GM21447 (cell line): ENCODE measurements around the gene PLN.

ENCODE experiments used
- ATAC-seq: cut with Tn5 transposase; IDR thresholded peaks from one replicate; pipeline ENCODE4 v1.9.1; 2021; ENCODE audit not compliant: unreplicated experiment

PLN gene

DNA sequence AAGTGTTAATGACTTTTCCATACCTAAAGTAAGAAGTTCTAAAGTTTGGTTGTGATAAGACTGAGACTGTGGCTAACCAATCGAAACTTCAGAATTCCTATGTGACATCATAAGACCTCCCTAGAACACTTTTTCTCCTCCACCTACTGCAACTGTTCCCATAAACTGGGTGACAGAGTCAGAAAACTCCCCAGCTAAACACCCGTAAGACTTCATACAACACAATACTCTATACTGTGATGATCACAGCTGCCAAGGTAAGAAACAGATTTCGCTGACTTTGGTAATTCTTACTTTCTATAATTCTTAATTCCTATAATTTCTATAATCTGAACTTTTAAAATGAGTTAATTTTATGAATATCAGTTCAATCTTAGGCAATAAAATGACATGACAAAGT, at the start of gene PLN:
Gene PLN, plus strand, starts transcription at position 161 of the 400 bp plus-strand sequence. CDS start 10,626 bp downstream, outside the sequence.
- no peak for ATAC-seq

DNA sequence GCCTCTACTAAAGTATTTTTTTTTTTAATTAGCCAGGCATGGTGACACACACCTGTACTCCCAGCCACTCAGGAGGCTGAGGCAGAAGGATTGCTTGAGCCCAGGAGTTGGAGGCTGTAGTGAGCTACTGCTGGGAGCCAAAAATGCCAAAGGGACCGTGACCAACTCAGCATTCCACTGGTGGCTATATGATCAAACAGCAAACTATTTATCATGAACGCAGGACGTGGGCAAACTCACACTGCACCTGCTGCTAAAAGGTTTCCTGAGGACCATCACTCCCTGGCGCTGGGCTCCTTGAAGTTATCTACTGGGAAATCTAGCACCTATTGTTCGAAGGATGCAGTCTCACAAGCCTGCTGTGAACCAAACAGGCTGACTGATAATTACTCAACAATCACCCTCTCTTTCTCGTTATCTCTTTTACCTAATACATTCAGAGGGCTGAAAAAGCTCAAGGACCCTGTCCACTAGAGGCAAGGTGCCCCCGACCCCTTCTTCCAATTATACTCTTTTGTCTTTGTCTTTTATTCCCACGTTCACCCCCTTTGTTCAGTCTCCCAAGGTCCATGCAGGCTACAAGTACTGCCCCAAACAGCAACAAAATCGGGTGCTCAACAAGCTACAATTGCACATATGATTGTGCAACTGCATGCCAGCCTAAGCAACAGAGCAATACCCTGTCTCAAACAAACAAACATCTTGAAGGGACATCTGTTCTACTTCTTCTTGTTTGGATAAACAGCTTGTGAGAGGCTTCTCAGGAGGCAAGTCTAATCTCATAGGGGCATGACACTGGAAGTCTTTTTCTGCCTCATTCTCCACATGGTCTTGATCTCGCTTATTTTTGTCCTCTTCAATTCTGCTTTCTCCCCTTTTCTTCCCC, 47.7 kb upstream of the PLN start:
- ATAC-seq: no peak

DNA sequence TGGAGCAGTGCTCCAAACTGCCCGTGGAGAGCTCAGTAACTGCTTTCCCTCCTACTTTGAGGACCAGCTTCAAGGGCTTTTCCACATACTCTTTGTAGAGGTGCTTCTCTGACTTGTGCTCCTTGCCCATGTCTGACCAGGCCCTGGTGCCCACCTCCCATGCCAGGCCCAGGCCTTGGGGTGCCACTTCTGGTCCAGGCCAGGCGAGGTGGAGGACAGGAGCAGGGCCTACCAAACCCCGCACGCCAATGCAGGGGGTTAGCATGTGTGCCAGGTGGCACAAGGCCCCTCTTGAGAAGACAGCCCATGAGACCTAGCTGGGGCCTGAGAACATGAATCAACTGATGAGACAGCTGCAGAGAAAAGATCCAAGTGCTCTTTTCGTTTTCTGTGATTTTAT, 47.0 kb upstream of the PLN start:
- no peak for ATAC-seq

DNA sequence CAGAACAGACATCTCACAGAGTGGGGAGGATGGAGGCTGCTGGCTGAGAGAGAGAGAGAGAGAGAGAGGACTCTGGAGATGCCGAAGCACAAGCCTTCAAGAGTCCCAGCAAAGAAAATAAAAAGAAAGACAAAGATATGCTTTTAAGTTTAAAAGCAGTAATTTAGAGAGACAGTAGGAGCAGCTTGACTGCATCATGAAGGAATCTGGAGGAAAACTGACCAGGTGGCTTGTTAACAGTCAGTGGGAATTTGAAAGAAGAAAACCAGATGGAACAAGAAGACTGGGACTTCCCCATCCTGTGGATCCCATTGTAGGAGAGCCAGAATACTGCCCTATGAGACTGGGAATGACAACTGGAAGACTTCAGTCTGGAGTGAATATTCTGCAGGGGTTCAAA, 46.3 kb upstream of the PLN start:
- no peak for ATAC-seq

DNA sequence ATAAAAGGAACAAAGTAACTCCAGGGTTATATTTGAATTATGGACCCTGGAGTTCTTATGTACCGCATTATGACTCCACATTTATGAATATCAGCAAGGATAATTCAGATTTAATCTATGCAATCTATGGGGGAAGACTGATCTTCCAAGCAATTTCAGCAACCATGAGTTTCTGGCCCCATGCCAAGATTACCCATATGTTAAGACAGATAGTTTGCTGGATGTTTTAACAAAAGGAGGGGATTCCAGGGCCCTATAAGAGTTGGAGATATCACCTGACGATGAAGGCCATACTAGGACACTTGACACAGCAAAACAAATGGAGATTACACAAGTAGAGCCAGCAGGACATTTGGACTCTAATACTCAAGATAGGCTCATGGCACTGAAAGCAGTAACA, 45.9 kb upstream of the PLN start:
- ATAC-seq: no peak

DNA sequence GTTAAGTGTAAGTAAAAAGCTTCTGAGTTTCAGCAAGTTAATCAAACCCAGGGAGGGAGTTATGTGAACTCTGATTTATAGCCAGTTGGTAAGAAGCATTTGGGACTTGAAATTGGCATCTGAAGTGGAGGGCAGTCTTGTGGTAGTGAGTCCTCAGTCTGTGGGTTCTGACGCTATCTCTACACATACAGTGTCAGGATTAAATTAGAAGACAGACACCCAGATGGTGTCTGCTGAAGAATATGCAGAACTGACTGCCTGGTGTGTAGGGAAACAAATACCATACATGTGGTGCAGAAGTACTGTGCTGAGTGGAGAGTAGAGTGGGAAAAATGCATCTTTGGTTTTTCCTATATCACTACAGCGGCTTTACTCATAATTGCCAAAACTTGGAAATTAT, 43.5 kb upstream of the PLN start:
- no peak for ATAC-seq

DNA sequence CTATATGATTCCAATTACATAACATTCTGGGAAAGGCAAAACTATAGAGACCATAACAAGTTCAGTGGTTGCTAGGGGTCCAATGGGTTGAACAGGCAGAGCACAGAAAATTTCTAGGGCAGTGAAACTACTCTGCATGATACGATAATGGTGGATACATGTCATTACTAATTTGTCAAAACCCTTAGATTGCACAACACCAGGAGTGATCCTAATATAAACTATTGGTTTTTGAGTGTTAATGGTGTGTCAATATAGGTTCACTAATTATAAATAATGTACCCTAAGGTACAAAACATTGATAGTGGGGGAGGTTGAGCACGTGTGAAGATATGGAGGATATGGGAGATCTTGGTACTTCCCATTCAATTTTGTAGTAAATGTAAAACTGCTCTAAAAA, 42.4 kb upstream of the PLN start:
- ATAC-seq: no peak

DNA sequence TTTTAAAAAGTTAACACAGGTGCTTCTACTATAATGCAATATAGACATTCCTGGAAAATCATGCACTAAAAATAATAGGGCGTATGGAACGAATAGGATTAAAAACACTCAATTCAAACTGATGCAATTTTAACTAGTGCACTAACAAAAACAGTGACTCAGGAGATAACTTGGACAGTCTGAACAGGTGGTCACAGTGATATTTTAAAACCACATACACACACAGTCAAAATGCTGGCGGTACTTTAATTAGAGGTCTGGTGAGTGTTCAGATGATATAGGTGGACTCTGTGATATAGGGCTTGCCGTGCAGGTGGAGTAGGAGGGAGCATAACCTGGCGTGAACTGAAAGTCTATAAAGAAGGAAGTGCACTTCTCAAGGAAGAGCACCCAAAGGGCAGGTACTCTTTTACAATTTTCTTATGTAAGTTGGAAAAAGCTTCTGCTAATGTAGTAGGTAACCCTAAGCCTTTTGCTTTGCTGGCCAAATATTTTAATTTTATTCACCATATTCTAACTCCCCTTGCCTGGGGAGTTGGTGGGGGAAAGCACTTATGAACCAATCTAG, 41.9 kb upstream of the PLN start:
- ATAC-seq: no peak

DNA sequence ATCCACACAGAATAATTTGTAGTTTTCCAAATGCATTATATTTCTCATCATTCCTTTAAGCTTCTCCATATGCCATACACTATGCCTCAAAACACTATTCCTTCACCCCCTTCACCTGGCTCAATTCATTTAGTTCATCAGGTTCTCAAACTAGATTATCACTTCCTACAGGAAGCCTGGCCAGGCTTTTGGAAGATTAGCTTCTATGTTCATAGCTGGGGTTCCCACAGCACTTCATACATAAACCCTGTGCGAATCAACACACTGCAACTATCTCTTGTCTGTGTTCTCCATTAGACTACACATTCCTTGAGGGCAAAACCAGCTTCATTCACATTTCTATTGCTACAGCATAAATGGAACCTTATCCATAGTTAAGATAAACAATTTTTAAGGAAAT, 40.5 kb upstream of the PLN start:
- ATAC-seq: no peak

DNA sequence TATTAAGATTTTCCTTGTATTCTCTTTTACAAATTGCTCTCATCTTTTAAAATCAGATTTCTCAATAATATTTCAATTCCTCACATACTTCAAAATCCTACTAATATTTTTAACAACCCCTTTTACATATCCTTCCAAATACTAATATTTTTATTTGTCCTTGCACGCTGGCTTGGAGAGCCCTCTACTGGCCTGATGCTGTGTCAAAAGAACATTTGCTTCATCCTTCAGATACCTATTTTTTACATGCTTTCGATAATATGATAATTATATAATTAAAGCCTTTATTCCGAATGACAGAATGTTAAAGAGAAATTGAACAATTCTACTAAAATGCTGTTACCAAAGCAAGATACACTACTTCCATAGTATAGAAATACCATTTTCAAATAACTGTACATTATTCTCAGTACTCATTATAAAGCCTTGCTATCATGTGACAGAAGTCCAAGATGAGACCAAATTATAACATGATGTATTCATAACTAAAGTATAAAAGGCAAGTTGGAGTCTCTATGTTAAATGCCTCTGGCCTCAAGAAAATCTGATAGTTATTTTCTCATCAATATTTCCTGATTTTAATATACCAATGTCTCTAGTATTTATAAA, 39.0 kb upstream of the PLN start:
- ATAC-seq: no peak

DNA sequence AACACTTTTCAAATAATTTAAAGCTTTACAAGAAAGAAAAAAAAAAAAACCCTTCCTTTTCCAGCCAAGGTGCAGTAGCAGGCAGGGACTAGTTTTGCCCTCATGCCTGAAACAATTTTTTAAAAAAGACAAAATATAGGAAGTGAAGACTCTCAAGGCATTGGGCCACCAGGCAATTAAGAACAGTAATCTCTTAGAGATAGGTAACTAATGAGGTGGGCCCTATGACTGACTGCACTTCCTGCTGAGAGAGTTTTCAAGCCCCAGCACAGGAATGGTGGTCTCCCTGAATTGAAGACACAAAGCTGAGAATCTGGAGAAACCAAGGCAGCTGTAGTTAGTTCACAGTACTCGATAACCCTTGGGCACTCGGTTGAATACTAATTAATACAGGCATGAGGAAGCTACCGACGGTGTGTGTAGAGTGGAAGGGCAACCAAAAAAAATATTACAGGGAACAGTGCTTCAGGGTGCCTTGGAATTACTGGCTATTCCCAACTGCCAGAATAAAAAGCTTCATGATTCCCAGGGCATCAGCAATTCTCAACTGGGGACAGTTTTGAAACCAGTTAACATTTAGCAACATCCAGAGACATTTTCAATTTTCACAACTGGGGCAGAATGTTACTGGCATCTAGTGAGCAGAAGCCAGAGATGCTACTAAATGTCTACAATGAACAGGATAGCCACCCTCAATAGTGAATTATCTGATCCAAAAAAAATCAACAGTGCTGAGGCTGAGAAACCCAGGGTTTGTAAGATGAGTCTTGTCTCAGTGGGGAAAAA, 36.0 kb upstream of the PLN start:
- no peak for ATAC-seq

DNA sequence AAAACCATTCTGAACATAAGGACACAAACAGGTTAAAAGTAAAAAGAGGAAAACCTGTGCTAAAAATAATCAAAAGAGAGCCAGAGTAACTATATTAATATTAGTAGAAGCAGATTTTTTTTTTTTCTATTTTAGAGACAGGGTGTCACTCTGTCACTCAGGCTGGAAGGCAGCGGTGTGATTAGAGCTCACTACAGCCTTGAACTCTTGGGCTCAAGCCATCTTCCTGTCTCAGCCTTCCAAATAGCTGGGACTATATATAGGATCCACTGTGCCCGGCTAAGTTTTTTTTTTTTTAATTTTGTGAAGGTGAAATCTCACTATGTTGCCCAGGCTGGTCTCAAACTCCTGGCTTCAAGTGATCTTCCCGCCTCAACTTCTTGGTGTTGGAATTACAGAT, 33.4 kb upstream of the PLN start:
- no peak for ATAC-seq

DNA sequence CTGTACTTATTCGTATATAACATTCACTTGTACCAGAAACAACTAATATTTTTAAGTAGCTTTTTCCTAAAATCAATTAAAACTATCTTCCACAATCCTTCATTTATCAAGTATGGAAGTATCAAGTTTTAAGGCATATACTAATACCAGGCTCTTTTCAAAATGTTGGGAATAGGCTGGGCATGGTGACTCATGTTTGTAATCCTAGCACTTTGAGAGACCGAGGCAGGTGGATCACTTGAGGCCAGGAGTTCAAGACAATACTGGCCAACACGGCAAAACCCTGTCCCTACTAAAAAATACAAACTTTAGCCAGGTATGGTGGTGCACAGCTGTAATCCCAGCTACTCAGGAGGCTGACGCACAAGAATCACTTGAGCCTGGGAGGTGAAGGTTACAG, 25.7 kb upstream of the PLN start:
- ATAC-seq: no peak

DNA sequence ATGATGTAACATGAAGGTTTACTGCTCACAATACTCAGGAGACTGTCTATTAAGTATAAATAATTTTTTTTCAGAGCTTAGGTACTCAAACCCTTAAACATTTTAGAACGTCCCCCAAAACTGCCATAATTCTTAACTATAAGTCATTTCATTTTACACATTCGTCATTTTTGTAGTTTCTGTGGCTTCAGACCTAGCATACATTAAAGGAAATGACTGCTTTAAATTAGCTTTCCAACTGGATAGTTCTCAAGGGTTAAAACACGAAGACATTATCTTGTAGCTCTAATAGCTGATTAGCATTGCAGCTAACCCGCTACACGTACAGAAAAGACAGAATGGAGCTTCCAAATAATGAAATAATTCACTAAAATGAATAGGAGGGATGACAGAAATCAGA, 24.9 kb upstream of the PLN start:
- no peak for ATAC-seq

DNA sequence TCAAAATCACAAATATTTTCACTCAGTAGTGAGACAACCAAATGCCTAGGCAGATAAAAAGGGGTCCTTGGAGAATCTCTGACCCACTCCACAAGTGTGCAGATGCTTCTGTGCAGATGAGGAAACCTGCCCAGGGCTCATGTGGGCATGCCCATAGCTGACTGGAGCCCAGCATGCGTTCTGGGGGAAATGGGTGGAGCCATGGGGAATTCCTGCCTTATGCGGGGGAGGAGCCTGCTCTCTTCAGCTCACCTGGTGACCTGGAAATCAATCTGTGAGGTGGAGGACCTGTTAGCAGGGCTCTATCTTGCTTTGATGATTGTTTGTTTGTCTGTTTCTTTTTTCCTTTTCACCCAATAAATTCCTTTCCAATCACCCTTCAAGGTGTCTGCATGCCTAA, 23.4 kb upstream of the PLN start:
- ATAC-seq: no peak

DNA sequence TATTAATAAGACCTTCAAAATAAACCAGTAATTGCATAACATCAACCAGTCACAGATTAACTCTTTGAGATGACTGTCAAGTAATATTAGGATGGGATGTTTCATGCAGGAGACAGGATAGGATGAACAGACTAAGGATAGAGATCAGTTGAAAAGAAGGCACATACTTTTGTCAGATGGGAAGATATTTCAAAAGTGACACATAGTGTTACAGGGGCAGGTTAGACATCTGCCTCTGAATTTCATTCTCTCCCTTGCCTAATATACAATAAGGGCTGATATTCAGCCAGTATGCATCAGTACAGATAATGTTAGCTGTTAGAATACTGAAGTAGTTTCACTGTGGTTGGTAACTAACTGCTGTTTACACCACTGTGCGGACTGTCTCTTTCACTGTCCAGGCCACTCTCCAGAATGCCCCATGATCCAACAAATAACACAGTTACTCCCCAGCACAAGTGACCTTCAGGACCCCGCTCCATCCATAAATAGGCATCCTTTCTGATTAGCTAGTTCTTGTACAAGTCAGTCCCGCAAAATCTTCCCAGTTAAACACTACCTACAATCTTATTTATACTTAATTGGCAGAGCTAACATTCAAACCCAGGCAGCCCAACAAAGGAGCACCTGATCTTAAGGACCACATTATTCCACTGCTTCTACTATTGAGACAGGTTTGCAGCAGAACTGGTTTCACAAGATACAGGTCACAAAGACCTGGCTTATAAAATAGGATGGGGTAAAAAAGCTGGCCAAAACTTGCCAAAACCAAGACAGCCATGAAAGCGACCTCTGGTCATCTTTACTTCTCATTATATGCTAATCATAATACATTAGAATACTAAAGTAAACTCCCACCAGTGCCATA, 21.9 kb upstream of the PLN start:
- no peak for ATAC-seq

DNA sequence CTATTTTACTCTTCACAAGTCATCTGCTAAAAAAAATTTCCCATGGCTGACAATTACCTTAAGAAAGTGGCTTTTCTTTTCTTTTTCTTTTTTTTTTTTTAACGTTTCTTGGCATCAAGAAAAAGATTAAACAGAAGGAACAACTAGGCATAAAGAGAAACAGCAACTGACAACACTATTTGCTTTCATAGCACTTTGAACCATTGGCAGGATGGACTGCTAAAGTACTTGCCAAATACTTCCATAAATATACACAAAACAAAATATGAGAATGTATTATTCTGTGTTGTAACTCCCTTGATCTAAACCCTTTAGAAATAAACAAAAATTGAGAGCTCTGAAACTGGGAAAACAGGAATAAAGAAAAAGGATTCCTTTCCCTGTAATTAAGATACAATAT, 20.0 kb upstream of the PLN start:
- ATAC-seq: no peak

DNA sequence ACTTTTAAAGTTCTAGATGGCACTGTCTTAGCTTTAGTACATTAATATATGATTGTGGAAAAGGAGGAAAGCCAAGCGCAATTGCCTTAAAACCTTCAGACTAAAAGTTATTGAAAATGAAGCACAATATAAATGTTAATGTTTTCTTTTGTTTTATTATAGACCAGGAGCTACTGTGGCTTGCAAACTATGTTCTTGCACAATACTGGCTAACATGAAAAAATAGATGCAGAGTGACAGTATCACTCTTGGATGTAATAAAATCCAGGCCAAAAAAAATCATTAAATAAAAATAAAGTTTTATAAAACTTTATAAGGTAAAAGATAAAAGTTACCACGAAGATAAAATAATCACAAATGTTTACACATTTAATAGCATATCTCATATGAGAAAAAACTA, 18.3 kb upstream of the PLN start:
- ATAC-seq: no peak

DNA sequence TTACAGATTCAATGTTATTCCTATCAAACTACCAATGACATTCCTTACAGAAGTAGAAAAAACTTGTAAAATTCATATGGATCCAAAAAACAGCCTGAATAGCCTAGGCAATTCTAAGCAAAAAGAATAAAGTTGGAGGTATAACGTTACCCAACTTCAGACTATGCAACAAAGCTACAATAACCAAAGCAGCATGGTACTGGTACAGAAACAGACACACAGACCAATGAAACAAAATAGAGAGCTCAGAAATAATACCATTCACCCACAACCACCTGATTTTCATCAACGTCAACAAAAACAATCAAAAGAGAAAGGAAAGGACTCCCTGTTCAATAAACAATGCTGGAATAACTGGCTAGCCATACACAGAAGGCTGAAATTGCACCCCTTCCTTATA, 17.2 kb upstream of the PLN start:
- ATAC-seq: no peak

DNA sequence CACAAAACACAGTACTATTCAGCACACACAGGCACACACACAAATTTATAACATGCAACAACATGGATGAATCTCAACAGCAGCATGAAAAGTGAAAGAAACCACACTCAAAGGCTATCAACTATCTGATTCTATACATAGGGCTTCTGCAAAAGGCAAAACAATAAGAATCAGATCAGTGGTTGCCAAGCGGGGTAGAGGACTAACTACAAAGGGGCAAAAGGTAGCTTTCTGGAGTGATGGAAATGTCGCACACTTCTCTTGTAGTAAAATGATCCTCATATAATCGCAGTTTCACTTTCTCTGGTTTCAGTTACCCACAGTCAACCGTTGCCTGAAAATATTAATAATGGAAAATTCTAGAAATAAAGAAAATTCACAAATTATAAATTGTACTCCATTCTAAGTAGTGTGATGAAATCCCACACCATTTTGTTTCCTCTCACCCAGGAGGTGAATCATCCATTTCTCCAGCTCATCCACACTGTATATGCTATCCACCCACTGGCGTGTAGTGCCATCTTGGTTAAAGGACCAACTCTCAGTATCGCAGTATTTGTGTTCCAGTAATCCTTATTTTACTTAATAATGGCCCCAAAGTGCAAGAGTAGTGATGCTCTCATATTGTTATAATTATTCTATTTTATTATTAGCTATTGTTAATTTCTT, 12.8 kb upstream of the PLN start:
- no peak for ATAC-seq
